Measurements from ENCODE around the gene CTSO.

DNA sequence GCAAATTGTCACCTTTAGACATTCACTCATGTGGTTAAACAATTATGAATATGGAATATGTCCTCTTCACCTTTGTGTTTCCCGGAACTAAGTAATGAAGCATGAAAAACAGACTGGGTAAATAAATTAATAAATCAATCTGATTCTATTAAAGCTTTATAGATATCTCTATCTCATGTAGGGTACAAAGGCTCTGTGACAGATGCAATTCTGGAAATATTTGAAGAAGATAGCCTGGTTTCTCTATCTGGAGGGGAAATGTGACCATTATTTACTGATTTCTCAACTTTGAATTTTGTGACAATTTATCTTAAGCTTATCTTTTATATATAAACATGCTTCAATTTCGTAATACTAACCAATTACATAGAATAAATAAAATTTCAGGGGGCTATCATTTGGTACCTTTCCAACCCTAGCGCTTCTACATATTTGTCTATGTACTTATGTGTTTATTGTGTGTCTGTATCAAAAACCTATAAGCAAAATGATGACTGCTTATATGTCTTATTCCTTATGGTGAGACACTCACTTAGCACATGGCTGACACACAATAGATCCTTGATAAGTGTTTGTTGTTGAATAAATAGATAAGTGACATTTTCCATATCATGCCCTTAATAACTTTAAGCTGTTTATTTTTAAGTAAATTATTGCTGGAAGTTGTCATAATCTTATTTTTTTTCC lies 9.9 kb downstream of the CTSO start:
- no peak for TF ChIP-seq EZH2phosphoT487 (IDR thresholded peaks at IDR 0.05; ENCODE audit: borderline replicate concordance)
- TF ChIP-seq CBX3 (IDR thresholded peaks at IDR 0.05; ENCODE audit: low read depth): no peak
- TF ChIP-seq EZH2 (IDR thresholded peaks at IDR 0.05): no peak
- TF ChIP-seq, protein P1, sequence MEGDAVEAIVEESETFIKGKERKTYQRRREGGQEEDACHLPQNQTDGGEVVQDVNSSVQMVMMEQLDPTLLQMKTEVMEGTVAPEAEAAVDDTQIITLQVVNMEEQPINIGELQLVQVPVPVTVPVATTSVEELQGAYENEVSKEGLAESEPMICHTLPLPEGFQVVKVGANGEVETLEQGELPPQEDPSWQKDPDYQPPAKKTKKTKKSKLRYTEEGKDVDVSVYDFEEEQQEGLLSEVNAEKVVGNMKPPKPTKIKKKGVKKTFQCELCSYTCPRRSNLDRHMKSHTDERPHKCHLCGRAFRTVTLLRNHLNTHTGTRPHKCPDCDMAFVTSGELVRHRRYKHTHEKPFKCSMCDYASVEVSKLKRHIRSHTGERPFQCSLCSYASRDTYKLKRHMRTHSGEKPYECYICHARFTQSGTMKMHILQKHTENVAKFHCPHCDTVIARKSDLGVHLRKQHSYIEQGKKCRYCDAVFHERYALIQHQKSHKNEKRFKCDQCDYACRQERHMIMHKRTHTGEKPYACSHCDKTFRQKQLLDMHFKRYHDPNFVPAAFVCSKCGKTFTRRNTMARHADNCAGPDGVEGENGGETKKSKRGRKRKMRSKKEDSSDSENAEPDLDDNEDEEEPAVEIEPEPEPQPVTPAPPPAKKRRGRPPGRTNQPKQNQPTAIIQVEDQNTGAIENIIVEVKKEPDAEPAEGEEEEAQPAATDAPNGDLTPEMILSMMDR (IDR thresholded peaks at IDR 0.05 in 2 of 3, conservative IDR thresholded peaks at IDR 0.05 in 1 of 3; ENCODE audit: borderline replicate concordance in 1 of 3, insufficient read depth in 1 of 3, low read depth in 2 of 3, low read length in 2 of 3): no peak
- no peak for TF ChIP-seq TCF7L2 (IDR thresholded peaks at IDR 0.05; ENCODE audit: borderline replicate concordance, extremely low read depth, insufficient read depth, insufficient read length)
- TF ChIP-seq ZNF274 (IDR thresholded peaks at IDR 0.05; ENCODE audit: low read depth, low read length): no peak
- TF ChIP-seq POLR2A (IDR thresholded peaks at IDR 0.05; ENCODE audit: borderline replicate concordance, extremely low read depth, insufficient read depth, insufficient read length): no peak
- TF ChIP-seq SIN3A (IDR thresholded peaks at IDR 0.05; ENCODE audit: low read depth): no peak
- no peak for TF ChIP-seq JUND (IDR thresholded peaks at IDR 0.05)
- no peak for TF ChIP-seq RAD21 (IDR thresholded peaks at IDR 0.05; ENCODE audit: low read depth)
- TF ChIP-seq ZFX (IDR thresholded peaks at IDR 0.05): no peak
- TF ChIP-seq CEBPB (IDR thresholded peaks at IDR 0.05; ENCODE audit: low read depth): no peak
- no peak for TF ChIP-seq SP1 (IDR thresholded peaks at IDR 0.05; ENCODE audit: low read depth)

Data from HCT116 (cell line).